Measurements from ENCODE around the gene NET1. TPM values are rescaled to one million over a fixed set of nuclear protein-coding genes. Genes with fewer than 3 reads are reported as not detected.

Gene NET1
- polyA plus RNA-seq, 2 donors, result 41.5 to 52.0 TPM

DNA sequence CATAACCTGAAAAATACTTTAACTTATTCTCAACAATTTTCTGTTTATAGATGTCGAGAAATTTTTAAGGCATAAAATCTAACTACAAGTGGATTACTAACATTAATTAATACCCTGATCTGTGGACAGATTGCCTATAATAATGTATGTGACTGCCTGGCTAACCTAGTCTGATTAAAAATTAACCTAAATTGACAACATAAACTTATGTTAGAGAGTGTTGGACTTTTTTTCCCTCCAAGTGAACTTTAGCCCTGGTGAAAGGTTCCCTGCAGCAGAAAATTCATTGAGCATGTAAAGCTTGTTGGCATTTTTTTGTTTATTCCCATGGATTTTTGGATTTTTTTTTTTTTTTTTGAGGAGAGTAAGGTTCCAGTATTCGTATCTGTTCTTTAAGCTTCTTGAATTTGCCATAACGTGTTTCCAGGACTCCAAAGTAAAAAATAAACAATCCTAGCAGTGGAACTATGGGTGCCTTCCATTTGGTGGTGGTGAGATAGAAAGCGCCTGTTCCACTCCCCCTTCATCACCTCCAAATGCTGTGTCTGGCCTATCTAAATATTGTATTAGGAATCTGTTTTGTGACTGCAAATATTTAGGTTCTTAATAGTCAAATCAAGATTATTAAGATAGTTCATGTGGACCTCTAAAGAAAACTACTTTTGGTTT lies 36.1 kb downstream of the NET1 start:
- 28 to 33% methylated on average over 4 of the region's 4 CpGs for WGBS, 2 donors
- Histone ChIP-seq H3K27ac (ENCODE audit: low read depth in 2 of 2, low read length in 1 of 2) (peak overlapping the region in 1 of 2 donors; percentile 71), H3K27me3 (ENCODE audit: control insufficient read depth in 1 of 2, insufficient read depth in 2 of 2, low read length in 2 of 2) (no peaks in the 10 kb centered on the region)

DNA sequence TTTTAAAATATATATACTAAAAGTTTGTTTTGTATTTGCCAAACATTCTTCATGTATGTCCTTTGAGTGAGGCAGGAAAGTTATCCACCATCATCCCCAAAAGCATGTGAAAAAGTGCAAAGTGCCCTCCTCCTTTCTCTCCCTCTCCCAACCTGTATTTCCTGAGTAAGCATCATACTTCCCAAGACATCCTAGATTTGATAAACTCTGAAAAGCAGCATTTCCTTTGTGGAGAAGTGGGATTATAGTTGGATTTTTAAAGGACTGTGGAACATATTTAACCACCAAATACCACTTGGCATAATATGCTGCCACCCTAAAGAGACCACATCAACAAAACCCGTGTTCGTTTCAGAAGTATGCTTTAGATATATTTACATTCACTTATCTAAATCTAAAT lies 36.9 kb downstream of the NET1 start:
- 25 to 27% methylated on average over 2 of the region's 2 CpGs for WGBS, 2 donors
- Histone ChIP-seq H3K27ac (ENCODE audit: low read depth in 2 of 2, low read length in 1 of 2) (no peak overlapping the region), H3K36me3 (ENCODE audit: control insufficient read depth in 2 of 2, insufficient read depth in 2 of 2, low read length in 1 of 2) (peaks cover 4 to 5% of the 10 kb centered on the region in 2 donors), H3K27me3 (ENCODE audit: control insufficient read depth in 1 of 2, insufficient read depth in 2 of 2, low read length in 2 of 2) (no peaks in the 10 kb centered on the region), H3K9me3 (ENCODE audit: control insufficient read depth in 2 of 2, insufficient read depth in 1 of 2, low read depth in 1 of 2, low read length in 1 of 2) (no peaks in the 10 kb centered on the region), H3K4me1 (ENCODE audit: control insufficient read depth in 2 of 2, insufficient read depth in 2 of 2, low read length in 1 of 2) (no peaks in the 10 kb centered on the region), H3K4me3 (ENCODE audit: low read depth in 1 of 2, low read length in 2 of 2) (peak overlapping the region in 1 of 2 donors; percentile 94)

More for the DNA sequence above, 36.1 kb downstream of the NET1 start:
- H3K4me3 ChIP-seq (ENCODE audit: low read depth in 1 of 2, low read length in 2 of 2), result peak overlapping the region in 1 of 2 donors; percentile 94
- H3K36me3 ChIP-seq (ENCODE audit: control insufficient read depth in 2 of 2, insufficient read depth in 2 of 2, low read length in 1 of 2), result peaks cover 0 to 3% of the 10 kb centered on the region in 2 donors
- no peaks in the 10 kb centered on the region for H3K4me1 ChIP-seq (ENCODE audit: control insufficient read depth in 2 of 2, insufficient read depth in 2 of 2, low read length in 1 of 2)
- no peaks in the 10 kb centered on the region for H3K9me3 ChIP-seq (ENCODE audit: control insufficient read depth in 2 of 2, insufficient read depth in 1 of 2, low read depth in 1 of 2, low read length in 1 of 2)

DNA sequence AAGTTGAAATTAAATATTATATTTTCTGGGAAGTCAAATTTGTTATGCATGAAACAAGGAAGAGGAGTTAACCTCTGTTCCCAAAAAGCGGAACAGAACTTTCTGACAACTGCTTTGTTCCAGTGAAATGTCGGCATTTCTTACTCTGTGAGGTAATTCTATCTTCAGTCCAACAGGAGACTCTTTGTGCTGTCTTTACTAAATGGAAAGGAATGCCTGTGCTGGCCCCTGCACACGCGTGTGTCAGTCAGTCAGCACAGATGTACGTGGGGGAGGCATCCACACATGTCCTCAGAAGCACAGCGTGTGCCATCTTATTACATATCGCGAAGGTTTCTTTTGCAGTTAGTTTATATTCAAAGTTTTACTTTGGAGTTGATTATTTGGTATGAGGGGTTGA lies 37.5 kb downstream of the NET1 start:
- 21 to 32% methylated on average over 8 of the region's 8 CpGs for WGBS, 2 donors
- H3K9me3 ChIP-seq (ENCODE audit: control insufficient read depth in 2 of 2, insufficient read depth in 1 of 2, low read depth in 1 of 2, low read length in 1 of 2), result no peaks in the 10 kb centered on the region
- no peaks in the 10 kb centered on the region for H3K4me1 ChIP-seq (ENCODE audit: control insufficient read depth in 2 of 2, insufficient read depth in 2 of 2, low read length in 1 of 2)
- H3K36me3 ChIP-seq (ENCODE audit: control insufficient read depth in 2 of 2, insufficient read depth in 2 of 2, low read length in 1 of 2), result peaks cover 4 to 6% of the 10 kb centered on the region in 2 donors
- H3K27me3 ChIP-seq (ENCODE audit: control insufficient read depth in 1 of 2, insufficient read depth in 2 of 2, low read length in 2 of 2), result no peaks in the 10 kb centered on the region
- H3K4me3 ChIP-seq (ENCODE audit: low read depth in 1 of 2, low read length in 2 of 2), result peak overlapping the region; percentile 9 to 94
- peak overlapping the region; percentile 29 to 42 for H3K27ac ChIP-seq (ENCODE audit: low read depth in 2 of 2, low read length in 1 of 2)

DNA sequence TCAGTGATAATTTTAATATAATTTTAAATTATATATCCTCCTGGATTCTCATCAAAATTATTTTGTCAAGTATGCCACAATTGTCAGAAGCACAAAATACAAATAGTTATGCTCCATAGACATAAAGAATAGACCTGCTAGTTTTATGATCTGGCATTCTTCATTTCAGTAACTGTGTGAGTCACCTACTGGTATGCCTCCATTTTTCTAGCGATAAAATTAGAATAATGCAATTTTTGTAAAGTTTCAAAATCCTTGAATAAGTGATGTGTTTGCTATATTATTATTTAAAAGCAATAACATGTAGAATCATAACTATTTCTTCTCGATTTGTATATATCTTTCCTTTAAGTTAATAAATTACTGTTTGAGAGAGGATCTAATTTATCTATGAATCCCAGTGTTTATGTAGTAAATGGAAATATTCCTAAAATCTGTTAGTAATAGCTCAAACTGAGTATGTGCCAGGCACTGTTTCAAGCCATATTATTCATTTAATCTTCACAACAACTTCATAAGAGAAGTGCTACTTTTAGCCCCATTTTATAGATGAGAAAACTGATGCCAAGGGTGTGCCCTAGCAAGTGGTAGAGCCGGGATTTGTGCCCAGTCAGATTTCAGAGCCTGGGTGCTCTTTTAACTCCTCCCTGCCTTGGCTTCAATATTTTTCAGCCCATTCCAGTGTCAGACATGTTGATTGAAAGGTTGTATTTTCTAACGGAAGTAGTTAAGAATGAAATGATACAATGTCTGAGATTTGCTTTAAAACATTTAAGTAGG lies 38.4 kb downstream of the NET1 start:
- no peaks in the 10 kb centered on the region for H3K27me3 ChIP-seq (ENCODE audit: control insufficient read depth in 1 of 2, insufficient read depth in 2 of 2, low read length in 2 of 2)
- H3K9me3 ChIP-seq (ENCODE audit: control insufficient read depth in 2 of 2, insufficient read depth in 1 of 2, low read depth in 1 of 2, low read length in 1 of 2), result no peaks in the 10 kb centered on the region
- H3K27ac ChIP-seq (ENCODE audit: low read depth in 2 of 2, low read length in 1 of 2), result peak overlapping the region; percentile 22 to 23
- H3K4me1 ChIP-seq (ENCODE audit: control insufficient read depth in 2 of 2, insufficient read depth in 2 of 2, low read length in 1 of 2), result no peaks in the 10 kb centered on the region
- H3K36me3 ChIP-seq (ENCODE audit: control insufficient read depth in 2 of 2, insufficient read depth in 2 of 2, low read length in 1 of 2), result peaks cover 4 to 7% of the 10 kb centered on the region in 2 donors
- H3K4me3 ChIP-seq (ENCODE audit: low read depth in 1 of 2, low read length in 2 of 2), result peak overlapping the region in 1 of 2 donors; percentile 26
- WGBS, 2 donors, result 59 to 62% methylated on average over 4 of the region's 4 CpGs

DNA sequence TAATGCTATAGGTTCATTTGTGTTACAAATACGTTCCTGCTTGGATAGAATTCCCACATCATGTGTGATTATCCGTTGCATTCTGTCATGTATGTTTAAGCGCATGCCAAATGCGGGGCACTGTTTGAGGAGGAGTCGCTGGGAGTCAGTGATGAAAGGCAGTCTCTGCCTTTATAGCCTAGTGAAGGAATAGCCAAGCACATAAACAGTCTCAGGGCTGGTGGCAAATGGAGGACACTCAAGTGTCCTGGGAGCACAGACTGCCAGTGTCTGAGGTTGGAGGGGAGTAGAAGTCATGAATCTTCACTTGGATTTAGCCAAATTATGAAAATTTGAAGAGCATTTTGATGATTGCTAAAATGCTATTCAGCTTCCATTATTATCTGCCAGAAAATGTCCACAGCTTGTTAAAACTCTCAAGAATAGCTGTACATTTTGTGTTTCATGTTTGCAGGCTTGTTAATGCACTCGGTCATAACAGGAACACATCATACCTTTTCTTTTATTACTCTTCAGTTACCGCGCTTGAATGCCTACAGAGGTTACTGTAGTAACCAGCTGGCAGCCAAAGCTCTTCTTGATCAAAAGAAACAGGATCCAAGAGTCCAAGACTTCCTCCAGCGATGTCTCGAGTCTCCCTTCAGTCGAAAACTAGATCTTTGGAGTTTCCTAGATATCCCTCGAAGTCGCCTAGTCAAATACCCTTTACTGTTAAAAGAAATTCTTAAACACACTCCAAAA lies 41.6 kb downstream of the NET1 start:
- Histone ChIP-seq H3K4me3 (ENCODE audit: low read depth in 1 of 2, low read length in 2 of 2) (no peak overlapping the region), H3K27me3 (ENCODE audit: control insufficient read depth in 1 of 2, insufficient read depth in 2 of 2, low read length in 2 of 2) (no peaks in the 10 kb centered on the region), H3K4me1 (ENCODE audit: control insufficient read depth in 2 of 2, insufficient read depth in 2 of 2, low read length in 1 of 2) (no peaks in the 10 kb centered on the region), H3K36me3 (ENCODE audit: control insufficient read depth in 2 of 2, insufficient read depth in 2 of 2, low read length in 1 of 2) (peaks cover 8 to 14% of the 10 kb centered on the region in 2 donors), H3K9me3 (ENCODE audit: control insufficient read depth in 2 of 2, insufficient read depth in 1 of 2, low read depth in 1 of 2, low read length in 1 of 2) (no peaks in the 10 kb centered on the region), H3K27ac (ENCODE audit: low read depth in 2 of 2, low read length in 1 of 2) (no peak overlapping the region)
- 80 to 85% methylated on average over 13 of the region's 13 CpGs for WGBS, 2 donors

DNA sequence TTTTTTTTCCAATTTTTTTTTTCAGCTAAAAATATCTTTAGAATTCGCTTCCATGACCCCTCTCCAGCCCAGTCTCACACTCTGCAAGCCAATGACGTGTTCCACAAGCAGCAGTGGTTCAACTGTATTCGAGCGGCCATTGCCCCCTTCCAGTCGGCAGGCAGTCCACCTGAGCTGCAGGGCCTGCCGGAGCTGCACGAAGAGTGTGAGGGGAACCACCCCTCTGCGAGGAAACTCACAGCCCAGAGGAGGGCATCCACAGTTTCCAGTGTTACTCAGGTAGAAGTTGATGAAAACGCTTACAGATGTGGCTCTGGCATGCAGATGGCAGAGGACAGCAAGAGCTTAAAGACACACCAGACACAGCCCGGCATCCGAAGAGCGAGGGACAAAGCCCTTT lies 44.2 kb downstream of the NET1 start:
- 92 to 94% methylated on average over 12 of the region's 12 CpGs for WGBS, 2 donors
- H3K9me3 ChIP-seq (ENCODE audit: control insufficient read depth in 2 of 2, insufficient read depth in 1 of 2, low read depth in 1 of 2, low read length in 1 of 2), result no peaks in the 10 kb centered on the region
- H3K36me3 ChIP-seq (ENCODE audit: control insufficient read depth in 2 of 2, insufficient read depth in 2 of 2, low read length in 1 of 2), result peaks cover 8 to 21% of the 10 kb centered on the region in 2 donors
- H3K4me1 ChIP-seq (ENCODE audit: control insufficient read depth in 2 of 2, insufficient read depth in 2 of 2, low read length in 1 of 2), result no peaks in the 10 kb centered on the region
- H3K4me3 ChIP-seq (ENCODE audit: low read depth in 1 of 2, low read length in 2 of 2), result no peak overlapping the region
- H3K27me3 ChIP-seq (ENCODE audit: control insufficient read depth in 1 of 2, insufficient read depth in 2 of 2, low read length in 2 of 2), result no peaks in the 10 kb centered on the region
- no peak overlapping the region for H3K27ac ChIP-seq (ENCODE audit: low read depth in 2 of 2, low read length in 1 of 2)

DNA sequence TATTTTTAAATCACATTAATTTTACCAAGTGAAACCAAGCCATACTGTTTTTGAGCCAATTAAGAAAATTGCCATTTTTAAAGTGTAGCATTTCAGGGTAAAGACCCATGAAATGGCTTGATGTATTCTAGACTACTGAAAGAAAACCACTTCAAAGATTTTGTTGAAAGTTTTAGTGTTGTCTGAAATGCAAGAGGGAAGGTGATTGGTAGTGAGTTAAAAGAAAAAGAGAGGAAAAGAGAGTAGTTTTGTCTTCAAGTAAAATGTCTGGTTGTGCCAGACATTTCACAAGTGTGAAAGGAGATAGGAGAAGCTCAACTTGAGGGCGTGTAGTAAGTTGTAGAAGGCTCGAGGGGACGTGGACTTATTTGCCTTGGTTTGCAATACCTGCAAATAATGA lies 45.4 kb downstream of the NET1 start:
- Histone ChIP-seq H3K9me3 (ENCODE audit: control insufficient read depth in 2 of 2, insufficient read depth in 1 of 2, low read depth in 1 of 2, low read length in 1 of 2) (no peaks in the 10 kb centered on the region), H3K4me1 (ENCODE audit: control insufficient read depth in 2 of 2, insufficient read depth in 2 of 2, low read length in 1 of 2) (no peaks in the 10 kb centered on the region), H3K4me3 (ENCODE audit: low read depth in 1 of 2, low read length in 2 of 2) (no peak overlapping the region), H3K27me3 (ENCODE audit: control insufficient read depth in 1 of 2, insufficient read depth in 2 of 2, low read length in 2 of 2) (no peaks in the 10 kb centered on the region), H3K36me3 (ENCODE audit: control insufficient read depth in 2 of 2, insufficient read depth in 2 of 2, low read length in 1 of 2) (peaks cover 8 to 18% of the 10 kb centered on the region in 2 donors), H3K27ac (ENCODE audit: low read depth in 2 of 2, low read length in 1 of 2) (no peak overlapping the region)
- 77 to 85% methylated on average over 3 of the region's 3 CpGs for WGBS, 2 donors

DNA sequence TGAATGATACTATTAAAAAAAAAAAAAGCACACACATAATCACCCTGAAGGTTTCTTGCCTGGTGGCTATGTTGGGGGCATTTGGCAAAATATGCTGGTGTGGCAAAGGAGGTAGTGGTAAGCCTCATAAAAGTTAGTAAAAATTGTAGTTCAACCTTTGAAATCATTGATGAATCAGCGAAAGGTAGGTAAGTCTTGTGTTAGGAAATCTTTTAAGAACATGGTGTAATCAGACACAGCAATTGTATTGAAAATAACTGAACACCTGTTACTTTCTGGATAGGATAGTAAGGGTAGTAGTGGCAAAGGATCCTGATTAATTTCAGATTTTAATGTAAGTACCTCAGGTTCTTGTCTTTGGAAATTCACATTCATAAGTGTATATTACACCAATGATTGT lies 46.1 kb downstream of the NET1 start:
- H3K9me3 ChIP-seq (ENCODE audit: control insufficient read depth in 2 of 2, insufficient read depth in 1 of 2, low read depth in 1 of 2, low read length in 1 of 2), result no peaks in the 10 kb centered on the region
- H3K4me1 ChIP-seq (ENCODE audit: control insufficient read depth in 2 of 2, insufficient read depth in 2 of 2, low read length in 1 of 2), result no peaks in the 10 kb centered on the region
- H3K4me3 ChIP-seq (ENCODE audit: low read depth in 1 of 2, low read length in 2 of 2), result no peak overlapping the region
- peaks cover 8 to 18% of the 10 kb centered on the region in 2 donors for H3K36me3 ChIP-seq (ENCODE audit: control insufficient read depth in 2 of 2, insufficient read depth in 2 of 2, low read length in 1 of 2)
- 95 to 97% methylated on average over 1 of the region's 1 CpG for WGBS, 2 donors
- H3K27me3 ChIP-seq (ENCODE audit: control insufficient read depth in 1 of 2, insufficient read depth in 2 of 2, low read length in 2 of 2), result no peaks in the 10 kb centered on the region
- no peak overlapping the region for H3K27ac ChIP-seq (ENCODE audit: low read depth in 2 of 2, low read length in 1 of 2)

DNA sequence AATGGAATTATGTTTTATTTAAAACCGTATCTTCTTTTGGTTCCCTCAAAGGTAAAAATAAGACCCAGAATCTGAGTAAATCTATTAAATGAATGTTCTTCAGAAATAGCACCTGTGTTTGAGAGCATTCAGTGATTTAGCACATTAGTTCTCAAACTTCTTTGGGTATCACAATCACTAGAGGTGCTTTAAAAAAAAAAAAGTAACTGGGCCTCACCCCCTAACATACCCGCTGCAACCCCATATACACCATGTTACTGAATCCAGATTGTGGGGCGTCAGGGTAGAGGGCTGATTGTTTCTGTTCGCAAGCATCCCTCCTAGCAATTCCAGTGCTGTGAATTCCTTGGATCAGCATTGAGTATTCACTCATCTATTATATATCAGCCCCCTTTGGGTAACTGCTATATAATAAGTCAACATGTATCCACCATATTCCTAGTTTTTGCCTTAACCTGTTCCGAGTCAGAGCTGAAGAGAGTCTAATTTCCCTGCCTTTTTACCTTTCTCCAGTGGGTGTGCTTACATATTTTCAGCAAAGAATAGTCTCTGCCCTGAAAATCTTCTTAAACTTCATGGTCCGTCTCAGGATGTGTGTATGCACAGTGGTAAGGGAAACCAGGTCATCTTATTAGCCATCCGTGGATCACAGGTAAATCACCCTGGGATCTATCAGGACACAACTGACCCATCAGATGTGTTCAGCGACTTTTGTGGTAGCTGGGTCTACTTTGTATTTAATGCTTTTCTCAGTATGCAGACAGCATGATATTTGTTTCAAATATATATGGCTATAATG lies 46.8 kb downstream of the NET1 start:
- 88 to 91% methylated on average over 8 of the region's 8 CpGs for WGBS, 2 donors
- H3K4me1 ChIP-seq (ENCODE audit: control insufficient read depth in 2 of 2, insufficient read depth in 2 of 2, low read length in 1 of 2), result no peaks in the 10 kb centered on the region
- H3K27ac ChIP-seq (ENCODE audit: low read depth in 2 of 2, low read length in 1 of 2), result no peak overlapping the region
- peaks cover 5 to 16% of the 10 kb centered on the region in 2 donors for H3K36me3 ChIP-seq (ENCODE audit: control insufficient read depth in 2 of 2, insufficient read depth in 2 of 2, low read length in 1 of 2)
- H3K9me3 ChIP-seq (ENCODE audit: control insufficient read depth in 2 of 2, insufficient read depth in 1 of 2, low read depth in 1 of 2, low read length in 1 of 2), result no peaks in the 10 kb centered on the region
- H3K27me3 ChIP-seq (ENCODE audit: control insufficient read depth in 1 of 2, insufficient read depth in 2 of 2, low read length in 2 of 2), result no peaks in the 10 kb centered on the region
- H3K4me3 ChIP-seq (ENCODE audit: low read depth in 1 of 2, low read length in 2 of 2), result no peak overlapping the region
